Mesenchymal stem cell (in vitro differentiated cells and primary cell): ENCODE data around the gene CERS5.

Experiments
- DNase-seq: peaks from one replicate; pipeline ENCODE4 v3.0.0-alpha.2; 2013
- H2AFZ ChIP-seq: one replicate; pipeline ENCODE4 v1.6.1; 2013; ENCODE audit warnings: low read depth, mild to moderate bottlenecking, control low read depth, inconsistent platforms, low read length, moderate library complexity
- H2AK5ac ChIP-seq: 2 replicates; pipeline ENCODE4 v1.6.1; 2013; ENCODE audit warnings: low read length, moderate library complexity, mild to moderate bottlenecking, inconsistent platforms; ENCODE audit not compliant: severe bottlenecking
- H2BK120ac ChIP-seq: one replicate; pipeline ENCODE4 v1.6.1; 2013; ENCODE audit warnings: low read depth, mild to moderate bottlenecking, inconsistent platforms, low read length, moderate library complexity
- H2BK12ac ChIP-seq, 2 experiments: one replicate each; pipeline ENCODE4 v1.6.1; 2013; ENCODE audit warnings: inconsistent platforms in 2 of 2, low read length in 2 of 2, mild to moderate bottlenecking in 2 of 2, moderate library complexity in 2 of 2, control low read depth in 1 of 2
- H2BK15ac ChIP-seq: one replicate; pipeline ENCODE4 v1.6.1; 2013; ENCODE audit warnings: mild to moderate bottlenecking, low read depth, inconsistent platforms; ENCODE audit not compliant: poor library complexity, severe bottlenecking
- H2BK5ac ChIP-seq: 2 replicates; pipeline ENCODE4 v1.6.1; 2013; ENCODE audit warnings: low read depth, mild to moderate bottlenecking, low read length, control low read depth, inconsistent platforms; ENCODE audit not compliant: poor library complexity, severe bottlenecking
- H3K14ac ChIP-seq, 2 experiments: one replicate each; pipeline ENCODE4 v1.6.1; 2013; ENCODE audit warnings: inconsistent platforms in 2 of 2, low read length in 2 of 2, control low read depth in 1 of 2, mild to moderate bottlenecking in 1 of 2, moderate library complexity in 1 of 2
- H3K18ac ChIP-seq, 2 experiments: one replicate each; pipeline ENCODE4 v1.6.1; 2013; ENCODE audit warnings: inconsistent platforms in 2 of 2, low read length in 2 of 2, control low read depth in 1 of 2, low read depth in 1 of 2, mild to moderate bottlenecking in 1 of 2
- H3K23ac ChIP-seq, 2 experiments: one replicate each; pipeline ENCODE4 v1.6.1; 2013; ENCODE audit warnings: inconsistent platforms in 2 of 2, low read length in 2 of 2, mild to moderate bottlenecking in 2 of 2, moderate library complexity in 2 of 2, control low read depth in 1 of 2
- H3K27ac ChIP-seq: 2 replicates; pipeline ENCODE4 v1.5.1; 2013; ENCODE audit warnings: mild to moderate bottlenecking, moderate library complexity, low read length, control low read depth, inconsistent platforms; ENCODE audit not compliant: poor library complexity, severe bottlenecking
- H3K27me3 ChIP-seq, 2 experiments: 2 replicates each; pipeline versions ENCODE4 v1.6.1 to v1.7.0; 2013; ENCODE audit warnings: low read length in 2 of 2, mild to moderate bottlenecking in 2 of 2, moderate library complexity in 2 of 2, control low read depth in 1 of 2, inconsistent platforms in 1 of 2; ENCODE audit not compliant: control insufficient read depth in 1 of 2, insufficient read depth in 1 of 2
- H3K36me3 ChIP-seq, 2 experiments: 2 replicates each; pipeline versions ENCODE4 v1.6.1 to v1.7.0; 2013; ENCODE audit warnings: low read length in 2 of 2, control low read depth in 1 of 2, inconsistent platforms in 1 of 2, low read depth in 1 of 2, mild to moderate bottlenecking in 1 of 2; ENCODE audit not compliant: insufficient read depth in 2 of 2, control insufficient read depth in 1 of 2
- H3K4ac ChIP-seq, 2 experiments: one replicate each; pipeline ENCODE4 v1.6.1; 2013; ENCODE audit warnings: inconsistent platforms in 2 of 2, low read length in 2 of 2, mild to moderate bottlenecking in 2 of 2, moderate library complexity in 2 of 2, control low read depth in 1 of 2, low read depth in 1 of 2
- H3K4me1 ChIP-seq: 2 replicates; pipeline ENCODE4 v1.6.1; 2013; ENCODE audit warnings: low read depth, low read length, control low read depth; ENCODE audit not compliant: control insufficient read depth, insufficient read depth
- H3K4me2 ChIP-seq: 2 replicates; pipeline ENCODE4 v1.6.1; 2013; ENCODE audit warnings: low read length, mild to moderate bottlenecking, inconsistent platforms; ENCODE audit not compliant: poor library complexity, severe bottlenecking
- H3K4me3 ChIP-seq, 2 experiments: 2 replicates each; pipeline versions ENCODE4 v1.5.1 to v1.7.0; 2013; ENCODE audit warnings: low read length in 2 of 2, mild to moderate bottlenecking in 2 of 2, control low read depth in 1 of 2, low read depth in 1 of 2; ENCODE audit not compliant: insufficient read depth in 1 of 2
- H3K79me1 ChIP-seq: replicated peaks from 2 replicates; pipeline ENCODE4 v1.6.1; 2013; ENCODE audit warnings: mild to moderate bottlenecking, control low read depth, low read length, inconsistent platforms; ENCODE audit not compliant: poor library complexity, severe bottlenecking
- H3K9ac ChIP-seq: 2 replicates; pipeline ENCODE4 v1.7.0; 2013; ENCODE audit warnings: mild to moderate bottlenecking, low read length, moderate library complexity
- H3K9me3 ChIP-seq: 2 replicates; pipeline ENCODE4 v1.7.0; 2013; ENCODE audit warnings: mild to moderate bottlenecking, low read length; ENCODE audit not compliant: control insufficient read depth
- H4K8ac ChIP-seq: one replicate; pipeline ENCODE4 v1.6.1; 2013; ENCODE audit warnings: inconsistent platforms, mild to moderate bottlenecking, low read length, moderate library complexity
- H4K91ac ChIP-seq: one replicate; pipeline ENCODE4 v1.6.1; 2013; ENCODE audit warnings: mild to moderate bottlenecking, low read length, inconsistent platforms
- WGBS: methylation state at CpG from one replicate; pipeline ENCODE4 v1.1.7; 2013; ENCODE audit warnings: mixed read lengths; 5-methylcytosine and 5-hydroxymethylcytosine counted together

The CERS5 gene

GRCh38 chr12:50187084-50187900 is 20.1 kb upstream of the CERS5 start:
- H3K4ac ChIP-seq, result no peak overlapping the region
- H3K4me3 ChIP-seq, result peak overlapping the region in 1 of 2 experiments; percentile 16
- H3K23ac ChIP-seq, result no peak overlapping the region
- peak overlapping the region; percentile 14 for H3K4me2 ChIP-seq
- H3K27me3 ChIP-seq, result no peaks in the 10 kb centered on the region
- H3K14ac ChIP-seq, result peak overlapping the region in 1 of 2 experiments; percentile 35
- H3K27ac ChIP-seq, result peak overlapping the region; percentile 96
- H2BK15ac ChIP-seq, result no peak overlapping the region
- H3K9ac ChIP-seq, result peak overlapping the region; percentile 88
- peak overlapping the region; percentile 33 for H2BK5ac ChIP-seq
- H3K36me3 ChIP-seq, result peaks cover 13 to 85% of the 10 kb centered on the region in 2 experiments
- no peak overlapping the region for H4K8ac ChIP-seq
- H2AK5ac ChIP-seq, result peak overlapping the region; percentile 36
- H3K18ac ChIP-seq, result peak overlapping the region in 1 of 2 experiments; percentile 50
- peak overlapping the region in 1 of 2 experiments; percentile 33 for H2BK12ac ChIP-seq
- WGBS, result 84% methylated on average over 4 of the region's 7 CpGs
- H3K9me3 ChIP-seq, result no peaks in the 10 kb centered on the region
- H3K4me1 ChIP-seq, result peaks cover 16% of the 10 kb centered on the region
- no peak overlapping the region for H2AFZ ChIP-seq
- H4K91ac ChIP-seq, result no peak overlapping the region
- H2BK120ac ChIP-seq, result no peak overlapping the region
- DNase-seq, result peak; percentile 69
- peaks cover 7% of the 10 kb centered on the region for H3K79me1 ChIP-seq

DNA sequence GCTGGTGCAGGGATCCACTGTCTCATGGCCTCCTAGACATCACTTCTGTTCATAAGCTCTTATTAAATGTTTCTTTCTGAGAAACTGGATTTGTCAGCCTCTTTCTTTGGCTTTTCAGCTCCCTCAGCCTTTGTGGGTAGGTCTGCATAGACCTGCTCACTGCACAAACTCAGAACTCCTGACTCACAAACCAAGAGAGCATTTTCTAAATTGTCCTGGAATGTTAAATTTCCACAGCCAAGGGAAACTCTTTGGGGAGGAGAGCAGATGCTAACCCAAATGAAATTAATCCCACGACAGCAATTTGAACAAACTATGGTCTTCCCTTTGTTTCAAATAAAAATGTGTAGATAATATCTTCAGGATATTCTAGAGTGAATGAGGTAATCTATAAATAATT is 19.5 kb upstream of the CERS5 start:
- peaks cover 16% of the 10 kb centered on the region for H3K4me1 ChIP-seq
- H4K8ac ChIP-seq, result no peak overlapping the region
- no peak overlapping the region for H4K91ac ChIP-seq
- H2BK12ac ChIP-seq, result no peak overlapping the region
- no peak for DNase-seq
- H3K4ac ChIP-seq, result no peak overlapping the region
- H2BK5ac ChIP-seq, result no peak overlapping the region
- H2AK5ac ChIP-seq, result peak overlapping the region; percentile 26
- H3K79me1 ChIP-seq, result peaks cover 8% of the 10 kb centered on the region
- H3K27me3 ChIP-seq, result no peaks in the 10 kb centered on the region
- no peak overlapping the region for H3K18ac ChIP-seq
- H3K4me3 ChIP-seq, result peak overlapping the region in 1 of 2 experiments; percentile 15
- H3K36me3 ChIP-seq, result peaks cover 11 to 86% of the 10 kb centered on the region in 2 experiments
- WGBS, result no CpG with 5 or more reads among the region's 1 CpG
- no peak overlapping the region for H3K23ac ChIP-seq
- no peak overlapping the region for H2BK120ac ChIP-seq
- peak overlapping the region; percentile 88 for H3K9ac ChIP-seq
- no peak overlapping the region for H2AFZ ChIP-seq
- H3K4me2 ChIP-seq, result no peak overlapping the region
- peak overlapping the region; percentile 85 for H3K27ac ChIP-seq
- H3K14ac ChIP-seq, result no peak overlapping the region
- H3K9me3 ChIP-seq, result no peaks in the 10 kb centered on the region
- H2BK15ac ChIP-seq, result no peak overlapping the region

GRCh38 chr12:50185970-50186663 is 18.9 kb upstream of the CERS5 start:
- Histone ChIP-seq H3K4me1 (peaks cover 16% of the 10 kb centered on the region), H3K14ac (no peak overlapping the region), H2BK120ac (no peak overlapping the region), H2AFZ (no peak overlapping the region), H2BK15ac (no peak overlapping the region), H3K18ac (no peak overlapping the region), H3K79me1 (peaks cover 8% of the 10 kb centered on the region), H3K4ac (no peak overlapping the region), H3K27ac (peak overlapping the region; percentile 85), H2BK12ac (no peak overlapping the region), H3K23ac (no peak overlapping the region), H3K4me2 (no peak overlapping the region), H4K91ac (no peak overlapping the region), H3K9ac (peak overlapping the region; percentile 88), H3K36me3 (peaks cover 6 to 88% of the 10 kb centered on the region in 2 experiments), H3K9me3 (no peaks in the 10 kb centered on the region), H3K27me3 (no peaks in the 10 kb centered on the region), H2AK5ac (peak overlapping the region; percentile 26), H4K8ac (no peak overlapping the region), H2BK5ac (no peak overlapping the region), H3K4me3 (peak overlapping the region in 1 of 2 experiments; percentile 15)
- 96% methylated on average over 3 of the region's 6 CpGs for WGBS
- DNase-seq, result no peak

GRCh38 chr12:50185301-50185895 is 18.2 kb upstream of the CERS5 start:
- Histone ChIP-seq H3K4me3 (no peak overlapping the region), H3K4ac (no peak overlapping the region), H3K4me2 (no peak overlapping the region), H2AK5ac (peak overlapping the region; percentile 83), H4K91ac (no peak overlapping the region), H3K18ac (no peak overlapping the region), H3K36me3 (peaks cover 0 to 88% of the 10 kb centered on the region in 2 experiments), H3K23ac (no peak overlapping the region), H4K8ac (peak overlapping the region; percentile 47), H3K9ac (peak overlapping the region; percentile 88), H2BK15ac (no peak overlapping the region), H3K9me3 (no peaks in the 10 kb centered on the region), H3K79me1 (peaks cover 8% of the 10 kb centered on the region), H3K27ac (no peak overlapping the region), H3K14ac (no peak overlapping the region), H2BK12ac (no peak overlapping the region), H2AFZ (no peak overlapping the region), H3K4me1 (peaks cover 16% of the 10 kb centered on the region), H3K27me3 (no peaks in the 10 kb centered on the region), H2BK120ac (no peak overlapping the region), H2BK5ac (no peak overlapping the region)
- DNase-seq, result no peak
- WGBS, result 96% methylated on average over 4 of the region's 4 CpGs
